Umbilical cord (tissue), 2 donors: ENCODE results near the gene COL24A1. TPM values are rescaled to one million over a fixed set of nuclear protein-coding genes. Genes with fewer than 3 reads are reported as not detected.
"Not testable (repeated sequence)": the region's sequence is repeated elsewhere in the genome, so short reads cannot be mapped to it uniquely, and the experiment has no call there.

Source experiments
- DNase-seq: peaks from one replicate; pipeline ENCODE4 v3.0.0-alpha.2; 2015; ENCODE audit warnings: low spot score
- total RNA-seq: library from RNA; depleted of rRNA; stranded (reverse); fragments of >200 nt; gene quantifications from one replicate; pipeline ENCODE4 v1.2.3, GENCODE V29; 2014; ENCODE audit warnings: low replicate concordance; ENCODE audit not compliant: insufficient read depth

COL24A1 gene
- total RNA-seq, 1 donor from 2014 or later = 7.5 TPM

DNA sequence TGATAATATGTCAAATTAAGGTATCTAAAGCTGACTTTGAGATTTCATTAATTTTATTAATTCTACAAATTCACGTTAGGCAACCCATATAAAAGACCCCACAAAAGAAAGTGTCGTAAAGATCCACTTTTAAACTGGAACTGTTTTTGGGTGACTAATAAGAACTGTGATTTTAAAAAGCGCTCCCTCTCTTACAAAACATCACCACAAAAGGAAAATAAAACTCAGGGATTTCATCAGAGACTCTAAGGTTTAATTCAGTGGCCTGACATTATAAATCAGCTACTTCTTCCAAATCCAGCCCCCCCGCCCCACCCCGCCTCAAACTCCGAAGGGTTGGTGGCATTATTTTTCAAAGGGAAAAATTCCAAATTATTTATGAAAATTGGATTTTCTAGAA is 2.7 kb downstream of the COL24A1 start:
- peak; percentile 25 for DNase-seq

GRCh38 chr1:86152887-86153286 is 3.7 kb downstream of the COL24A1 start:
- DNase-seq = no peak

DNA sequence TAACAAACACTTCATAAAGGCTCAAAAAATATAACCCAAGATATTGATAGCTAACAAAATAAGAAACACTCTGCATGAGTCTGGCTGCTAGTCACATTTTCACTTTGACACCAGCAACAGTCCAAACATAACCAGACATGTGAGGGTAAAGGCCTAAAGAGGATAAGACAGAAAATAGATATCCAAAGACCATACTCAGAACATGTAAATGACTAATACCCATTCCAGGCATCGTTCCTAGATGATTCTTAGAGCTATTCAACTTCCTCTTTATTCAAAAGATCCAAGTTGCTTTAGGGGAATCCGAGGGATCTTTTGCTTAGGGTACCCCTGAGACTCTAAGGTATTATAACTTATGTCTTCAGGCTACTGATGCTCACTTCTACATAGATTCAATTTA is 5.1 kb downstream of the COL24A1 start:
- DNase-seq = peak; percentile 68

GRCh38 chr1:86150553-86151055 is 6.0 kb downstream of the COL24A1 start:
- DNase-seq = no peak

- DNase-seq = no peak
Measured at GRCh38 chr1:86149591-86149990, 7.0 kb downstream of the COL24A1 start.

DNA sequence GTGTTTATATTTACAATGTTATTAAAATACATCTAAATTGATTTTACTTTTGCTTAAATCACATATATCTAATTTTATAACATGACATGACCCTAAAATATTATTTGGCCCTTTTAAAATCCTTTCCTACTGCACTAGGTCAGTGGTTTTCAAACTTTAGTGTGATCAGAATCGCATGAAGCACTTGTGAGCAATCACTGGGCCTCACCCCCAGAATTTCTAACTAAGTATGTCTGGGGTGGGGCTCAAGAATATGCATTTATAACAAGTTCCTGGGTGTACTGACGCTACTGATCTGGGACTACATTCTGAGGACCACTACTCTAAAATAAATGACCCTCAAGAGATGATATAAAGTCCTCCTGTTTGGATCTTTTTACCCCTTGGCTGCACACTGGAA is 8.8 kb downstream of the COL24A1 start:
- DNase-seq = no peak

GRCh38 chr1:86146566-86146965 is 10.0 kb downstream of the COL24A1 start:
- DNase-seq = no peak

GRCh38 chr1:86140281-86140880 is 16.2 kb downstream of the COL24A1 start:
- DNase-seq = no peak

DNA sequence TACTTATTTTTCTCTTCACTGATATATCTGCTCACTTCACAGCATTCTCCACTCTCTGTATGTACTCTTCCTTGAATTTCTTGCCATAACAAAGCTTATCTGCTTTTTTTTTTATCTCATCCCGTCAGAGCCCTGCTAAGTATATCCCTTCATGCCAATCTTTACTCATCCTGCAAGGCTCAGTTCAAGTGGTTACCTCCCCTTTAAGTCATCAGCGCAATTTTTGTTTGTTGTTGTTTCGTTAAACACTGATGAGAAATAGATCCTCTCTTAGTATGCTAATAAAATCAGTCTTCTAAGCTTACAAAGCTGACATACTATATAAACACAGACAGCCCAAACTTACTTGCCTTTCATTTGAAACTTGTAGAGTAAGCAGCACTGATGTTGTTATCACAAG is 17.8 kb downstream of the COL24A1 start:
- no peak for DNase-seq

DNA sequence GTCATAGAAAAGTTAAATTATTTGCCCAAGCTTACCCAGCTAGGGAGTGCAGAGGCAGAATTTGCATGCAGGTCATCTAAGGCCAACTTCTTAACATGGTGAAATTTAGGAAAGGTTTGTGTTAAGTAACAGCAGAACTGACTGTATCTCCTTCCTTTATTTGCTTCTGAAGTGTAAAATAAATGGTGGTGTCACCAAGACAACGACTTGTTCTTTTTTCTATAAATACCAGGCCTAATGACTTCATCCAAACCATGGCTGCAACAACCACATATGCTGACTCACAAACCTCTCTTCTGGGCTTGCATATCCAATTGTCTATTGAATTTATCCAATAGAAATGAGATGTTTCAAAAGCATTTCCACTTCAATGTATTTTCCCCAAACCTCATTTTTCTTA is 19.1 kb downstream of the COL24A1 start:
- no peak for DNase-seq

- no peak for DNase-seq
Measured at GRCh38 chr1:86119214-86119764, 37.3 kb downstream of the COL24A1 start.

DNA sequence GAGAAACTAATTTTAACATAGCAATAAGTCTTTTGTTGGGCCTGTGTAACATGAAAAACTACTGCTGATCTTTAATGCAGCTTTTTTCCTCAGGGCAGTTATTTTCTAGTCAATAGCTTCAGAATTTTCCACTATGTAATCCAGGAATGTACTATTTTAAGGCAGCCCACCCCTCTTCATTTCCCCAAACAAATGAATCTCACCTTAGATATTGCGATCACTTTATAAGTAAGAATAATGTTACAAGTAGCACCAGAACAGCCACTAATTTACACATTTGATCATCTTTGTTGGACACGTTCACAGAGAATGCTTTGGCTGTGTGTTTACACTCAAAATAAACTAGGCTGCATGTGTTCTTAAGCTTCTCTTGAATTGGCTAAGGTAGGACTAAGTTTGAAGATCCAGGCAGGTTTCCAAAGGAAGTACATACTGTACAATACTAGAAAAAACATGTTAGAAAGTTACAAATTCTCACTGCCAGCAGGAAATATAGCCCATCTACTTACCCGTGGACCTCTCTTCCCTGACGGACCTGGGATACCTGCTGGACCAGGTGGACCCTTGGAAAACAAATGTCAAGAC is 41.7 kb downstream of the COL24A1 start:
- no peak for DNase-seq

DNA sequence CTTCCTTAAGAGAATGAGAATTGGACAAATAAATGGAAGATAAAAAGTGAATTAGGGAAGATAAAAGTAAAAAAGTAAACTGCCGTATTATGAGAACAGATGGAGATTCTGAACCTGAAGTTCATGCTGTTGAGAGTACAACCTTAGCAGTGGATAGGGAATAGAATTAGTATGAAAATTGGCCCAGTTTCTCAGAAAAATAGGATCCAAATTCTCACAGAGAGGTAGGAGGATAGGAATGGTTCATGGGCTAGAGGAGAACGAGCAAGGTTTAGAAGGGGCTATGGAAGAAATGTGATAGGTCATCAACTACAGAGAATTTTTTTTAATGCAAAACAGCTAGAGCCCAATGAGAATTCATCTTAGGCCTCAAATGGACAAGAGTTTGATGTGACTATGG is 42.3 kb downstream of the COL24A1 start:
- no peak for DNase-seq

GRCh38 chr1:86111590-86111989 is 45.0 kb downstream of the COL24A1 start:
- not testable (repeated sequence) for DNase-seq

- DNase-seq = no peak
Measured at GRCh38 chr1:86110451-86111129, 46.0 kb downstream of the COL24A1 start.

GRCh38 chr1:86105533-86105866 is 51.1 kb downstream of the COL24A1 start:
- no peak for DNase-seq

GRCh38 chr1:86104606-86105532 is 51.7 kb downstream of the COL24A1 start:
- peak; percentile 57 for DNase-seq

DNA sequence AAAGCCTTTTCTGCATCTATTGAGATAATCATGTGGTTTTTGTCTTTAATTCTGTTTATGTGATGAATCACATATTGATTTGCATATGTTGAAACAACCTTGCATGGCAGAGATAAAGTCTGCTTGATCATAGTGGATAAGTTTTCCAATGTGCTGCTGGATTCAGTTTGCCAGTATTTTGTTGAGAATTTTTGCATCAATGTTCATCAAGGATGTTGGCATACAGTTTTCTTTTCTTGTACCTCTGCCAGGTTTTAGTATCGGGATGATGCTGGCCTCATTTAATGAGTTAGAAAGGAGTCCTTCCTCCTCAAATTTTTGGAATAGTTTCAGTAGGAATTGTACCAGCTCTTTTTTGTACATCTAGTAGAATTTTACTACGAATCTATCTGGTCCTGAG is 55.0 kb downstream of the COL24A1 start:
- DNase-seq = no peak

- no peak for DNase-seq
Measured at GRCh38 chr1:86100401-86100800, 56.2 kb downstream of the COL24A1 start.

DNA sequence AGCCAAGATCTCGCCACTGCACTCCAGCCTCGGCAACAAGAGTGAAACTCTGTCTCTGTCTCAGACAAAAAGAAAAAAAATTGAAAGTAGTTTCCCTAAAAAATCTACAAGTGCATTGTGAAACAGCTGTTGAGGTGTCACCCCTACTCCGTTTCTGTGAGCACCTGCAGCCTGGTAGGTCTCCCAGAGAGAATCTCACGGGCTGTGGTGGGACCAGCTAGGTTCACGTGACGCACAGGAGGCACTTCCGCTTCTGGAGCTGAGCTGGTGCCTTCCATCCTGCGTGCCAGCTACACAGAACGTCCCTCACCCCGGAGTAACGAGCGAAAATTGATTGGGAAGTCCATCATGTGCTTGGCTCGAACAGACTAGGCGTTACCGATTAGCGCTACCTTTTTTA is 66.8 kb downstream of the COL24A1 start:
- DNase-seq = no peak

- no peak for DNase-seq
Measured at GRCh38 chr1:86085741-86086409, 70.7 kb downstream of the COL24A1 start.
